Uterus (tissue), 4 donors: ENCODE data around the gene ANKRD13B. TPM values are rescaled to one million over a fixed set of nuclear protein-coding genes. Genes with fewer than 3 reads are reported as not detected.

ENCODE experiments used
- DNase-seq, 2 donors: peaks; one replicate each; pipeline ENCODE4 v3.0.0-alpha.2; 2019 to 2020
- H3K27ac ChIP-seq, 2 donors: fragments of 200-600 bp; sonication (generic); 1 replicate in 1 of 2; 2 replicates in 1 of 2; pipeline ENCODE4 v1.5.1; 2016 to 2018
- H3K27me3 ChIP-seq, 2 donors: fragments of 200-600 bp; sonication (generic); one replicate each; pipeline ENCODE4 v1.5.1; 2018 to 2019; ENCODE audit warnings: control low read depth in 1 of 2
- H3K36me3 ChIP-seq, 2 donors: fragments of 200-600 bp; sonication (generic); one replicate each; pipeline ENCODE4 v1.5.1; 2019; ENCODE audit warnings: control low read depth in 1 of 2
- H3K4me1 ChIP-seq, 2 donors: fragments of 200-600 bp; sonication (generic); one replicate each; pipeline ENCODE4 v1.5.1; 2018 to 2019; ENCODE audit warnings: control low read depth in 1 of 2
- H3K4me3 ChIP-seq, 2 donors: fragments of 200-600 bp; sonication (generic); 1 replicate in 1 of 2; 2 replicates in 1 of 2; pipeline ENCODE4 v1.5.1; 2018 to 2019; ENCODE audit warnings: mild to moderate bottlenecking in 1 of 2
- H3K9me3 ChIP-seq, 2 donors: fragments of 200-600 bp; sonication (generic); one replicate each; pipeline ENCODE4 v1.5.1; 2019; ENCODE audit warnings: control low read depth in 1 of 2
- POLR2A ChIP-seq, 2 donors: fragments of 450-650 bp; IDR thresholded peaks; one replicate each; pipeline ENCODE4 v1.6.1; 2016; ENCODE audit warnings: antibody characterized with exemption in 2 of 2, mild to moderate bottlenecking in 1 of 2, moderate library complexity in 1 of 2
- intact Hi-C: fragments of 100-400 bp; cut with DNase I; formaldehyde crosslinking; loops from one replicate; pipeline ENCODE4 v1.15.1; 2023; ENCODE audit warnings: low total_unique reads
- total RNA-seq, 4 donors: library from RNA; depleted of rRNA in 3 of 4; stranded (reverse); fragments of >200 nt in 3 of 4; gene quantifications; one replicate each; pipeline versions ENCODE4 v1.1.0 to v1.2.4, GENCODE V29; 2014 to 2023
- TF ChIP-seq, protein P1 (sequence below), 4 experiments: fragments of 200-600 bp in 2 of 4; fragments of 450-650 bp in 2 of 4; sonication (generic) in 2 of 4; IDR thresholded peaks; one replicate each; pipeline ENCODE4 v1.5.1; 2016 to 2019; ENCODE audit warnings: antibody characterized with exemption in 4 of 4, mild to moderate bottlenecking in 2 of 4, moderate library complexity in 1 of 4
- donor health status: DM: yes; HTN: yes; CAD: no.

Gene ANKRD13B
- total RNA-seq, 4 donors from 2014 or later: 2.8 to 17.0 (median 12.7) TPM

GRCh38 chr17:29587591-29587990 lies 5.3 kb upstream of the ANKRD13B start:
- Histone ChIP-seq H3K27ac (peak overlapping the region; percentile 71 to 89), H3K9me3 (no peaks in the 10 kb centered on the region), H3K4me3 (no peak overlapping the region), H3K27me3 (no peaks in the 10 kb centered on the region), H3K36me3 (no peaks in the 10 kb centered on the region), H3K4me1 (peaks cover 0 to 21% of the 10 kb centered on the region in 2 donors)
- no peak for DNase-seq
- TF ChIP-seq, protein P1, sequence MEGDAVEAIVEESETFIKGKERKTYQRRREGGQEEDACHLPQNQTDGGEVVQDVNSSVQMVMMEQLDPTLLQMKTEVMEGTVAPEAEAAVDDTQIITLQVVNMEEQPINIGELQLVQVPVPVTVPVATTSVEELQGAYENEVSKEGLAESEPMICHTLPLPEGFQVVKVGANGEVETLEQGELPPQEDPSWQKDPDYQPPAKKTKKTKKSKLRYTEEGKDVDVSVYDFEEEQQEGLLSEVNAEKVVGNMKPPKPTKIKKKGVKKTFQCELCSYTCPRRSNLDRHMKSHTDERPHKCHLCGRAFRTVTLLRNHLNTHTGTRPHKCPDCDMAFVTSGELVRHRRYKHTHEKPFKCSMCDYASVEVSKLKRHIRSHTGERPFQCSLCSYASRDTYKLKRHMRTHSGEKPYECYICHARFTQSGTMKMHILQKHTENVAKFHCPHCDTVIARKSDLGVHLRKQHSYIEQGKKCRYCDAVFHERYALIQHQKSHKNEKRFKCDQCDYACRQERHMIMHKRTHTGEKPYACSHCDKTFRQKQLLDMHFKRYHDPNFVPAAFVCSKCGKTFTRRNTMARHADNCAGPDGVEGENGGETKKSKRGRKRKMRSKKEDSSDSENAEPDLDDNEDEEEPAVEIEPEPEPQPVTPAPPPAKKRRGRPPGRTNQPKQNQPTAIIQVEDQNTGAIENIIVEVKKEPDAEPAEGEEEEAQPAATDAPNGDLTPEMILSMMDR (IDR thresholded peaks at IDR 0.05): no peak
- TF ChIP-seq POLR2A (IDR thresholded peaks at IDR 0.05): no peak
- intact Hi-C loops: no loop called here

- peak overlapping the region; percentile 71 to 89 for H3K27ac ChIP-seq
- no peaks in the 10 kb centered on the region for H3K36me3 ChIP-seq
- TF ChIP-seq POLR2A (IDR thresholded peaks at IDR 0.05): no peak
- TF ChIP-seq, protein P1 (IDR thresholded peaks at IDR 0.05): no peak
- H3K9me3 ChIP-seq: no peaks in the 10 kb centered on the region
- intact Hi-C loops: no loop called here
- DNase-seq: no peak
- H3K4me1 ChIP-seq: peaks cover 0 to 23% of the 10 kb centered on the region in 2 donors
- peak overlapping the region; percentile 40 to 60 for H3K4me3 ChIP-seq
- H3K27me3 ChIP-seq: no peaks in the 10 kb centered on the region
Observed at GRCh38 chr17:29588017-29588561, 4.8 kb upstream of the ANKRD13B start.

- TF ChIP-seq POLR2A (IDR thresholded peaks at IDR 0.05): no peak
- TF ChIP-seq, protein P1 (IDR thresholded peaks at IDR 0.05): no peak
- peak; percentile 37 to 38 for DNase-seq
- Histone ChIP-seq H3K27me3 (no peaks in the 10 kb centered on the region), H3K4me3 (peak overlapping the region; percentile 40 to 60), H3K27ac (peak overlapping the region; percentile 71 to 89), H3K9me3 (no peaks in the 10 kb centered on the region), H3K4me1 (peaks cover 0 to 24% of the 10 kb centered on the region in 2 donors), H3K36me3 (no peaks in the 10 kb centered on the region)
- intact Hi-C loops: no loop called here
Observed at GRCh38 chr17:29588562-29589411, 4.1 kb upstream of the ANKRD13B start.

GRCh38 chr17:29589524-29590410 lies 3.2 kb upstream of the ANKRD13B start, which contains the start of gene GIT1:
GIT1 (minus strand) TSS chr17:29589648; CDS start chr17:29589378, 270 bp downstream.
- Histone ChIP-seq H3K36me3 (no peaks in the 10 kb centered on the region), H3K27me3 (no peaks in the 10 kb centered on the region), H3K4me3 (peak within 1 kb of the TSS; percentile 40 to 60), H3K4me1 (peaks cover 0 to 29% of the 10 kb centered on the region in 2 donors), H3K27ac (peak within 1 kb of the TSS; percentile 84 to 89), H3K9me3 (no peaks in the 10 kb centered on the region)
- intact Hi-C loops: no loop called here
- peak; percentile 81 to 86 for DNase-seq
- TF ChIP-seq, protein P1 (IDR thresholded peaks at IDR 0.05): peak in 3 of 4 experiments; percentile 12 to 40 (median 29)
- peak; percentile 77 to 92 for TF ChIP-seq POLR2A (IDR thresholded peaks at IDR 0.05)
